BLaER1 treated with 17β-estradiol and CSF1 and Interleukin-3, amounts not matched to agents 10 nM and 100 nM (cell line): ENCODE results near the gene MEGF6.

Experiments
- H3K27ac ChIP-seq, 11 experiments: shearing (Covaris generic); formaldehyde crosslinking; 2 replicates each; pipeline ENCODE4 v1.8.1; 2022
- H3K27me3 ChIP-seq, 11 experiments: shearing (Covaris generic); formaldehyde crosslinking; 2 replicates each; pipeline ENCODE4 v1.8.1; 2022
- H3K36me3 ChIP-seq, 11 experiments: shearing (Covaris generic); formaldehyde crosslinking; 2 replicates each; pipeline ENCODE4 v1.8.1; 2022
- H3K4me1 ChIP-seq, 10 experiments: shearing (Covaris generic); formaldehyde crosslinking; 2 replicates each; pipeline ENCODE4 v1.8.1; 2022
- H3K4me2 ChIP-seq, 11 experiments: shearing (Covaris generic); formaldehyde crosslinking; 2 replicates each; pipeline ENCODE4 v1.8.1; 2022
- H3K4me3 ChIP-seq, 10 experiments: shearing (Covaris generic); formaldehyde crosslinking; 2 replicates each; pipeline ENCODE4 v1.8.1; 2022
- H3K9ac ChIP-seq, 11 experiments: shearing (Covaris generic); formaldehyde crosslinking; 2 replicates each; pipeline ENCODE4 v1.8.1; 2022
- H3K9me3 ChIP-seq, 11 experiments: shearing (Covaris generic); formaldehyde crosslinking; replicated peaks in 1 of 11; 2 replicates each; pipeline ENCODE4 v1.8.1; 2022
- H4K20me1 ChIP-seq, 11 experiments: shearing (Covaris generic); formaldehyde crosslinking; 2 replicates each; pipeline ENCODE4 v1.8.1; 2022
- Cebpa-rat ChIP-seq, 11 experiments: shearing (Covaris generic); IDR thresholded peaks; 2 replicates each; pipeline ENCODE4 v1.8.1; 2022

Gene MEGF6

DNA sequence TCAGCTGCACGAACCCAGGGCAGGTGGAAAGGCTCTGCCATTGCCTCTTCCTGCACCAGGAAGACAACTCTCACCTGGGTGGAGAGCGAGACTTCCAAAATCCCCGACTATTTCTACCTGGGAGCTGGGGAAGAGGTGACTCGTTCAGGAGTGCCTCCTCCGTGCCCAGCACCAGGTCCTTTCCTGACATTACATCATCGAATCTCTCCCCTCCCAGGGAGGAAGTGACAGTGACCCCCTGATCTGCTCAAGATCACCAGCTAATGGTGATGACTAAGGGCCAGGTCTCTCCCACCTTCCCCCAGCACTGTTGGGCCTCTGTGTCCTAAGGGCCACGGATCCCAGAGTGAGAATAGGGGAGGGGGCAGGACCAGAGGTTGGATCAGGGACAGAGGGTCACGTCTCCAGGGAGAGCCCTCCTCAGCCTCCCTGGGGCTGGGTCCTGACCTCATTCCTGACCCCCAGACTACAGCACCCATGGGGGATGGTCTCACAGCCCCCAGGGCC, 6.8 kb downstream of the MEGF6 start:
- peaks cover 0 to 61% (median 22%) of the 10 kb centered on the region in 11 experiments; a peak in 12 of 22 replicates for H3K36me3 ChIP-seq
- H3K9me3 ChIP-seq = no peaks in the 10 kb centered on the region
- H3K27ac ChIP-seq = no peak overlapping the region
- no peak for TF ChIP-seq Cebpa-rat (IDR thresholded peaks at IDR 0.05)
- H3K4me3 ChIP-seq = no peak overlapping the region
- peaks cover 0 to 100% (median 94%) of the 10 kb centered on the region in 11 experiments; a peak in 17 of 22 replicates for H4K20me1 ChIP-seq
- peak overlapping the region in 1 of 11 experiments; percentile 1; a peak in 1 of 22 replicates for H3K4me2 ChIP-seq
- H3K9ac ChIP-seq = no peak overlapping the region
- H3K4me1 ChIP-seq = peaks cover 24 to 97% (median 79%) of the 10 kb centered on the region in 10 experiments
- H3K27me3 ChIP-seq = 0 out of 22 replicates have a peak, but pooled peaks cover 0 to 5% (median 0%) of the 10 kb centered on the region in 11 experiments

GRCh38 chr1:3603571-3604467, 7.5 kb downstream of the MEGF6 start:
- Histone ChIP-seq H3K36me3 (peaks cover 0 to 61% (median 22%) of the 10 kb centered on the region in 11 experiments; a peak in 12 of 22 replicates), H3K4me3 (no peak overlapping the region), H3K9ac (no peak overlapping the region), H3K4me2 (peak overlapping the region in 3 of 11 experiments; percentile 1 to 96 (median 1); a peak in 2 of 22 replicates), H3K9me3 (no peaks in the 10 kb centered on the region), H4K20me1 (peaks cover 0 to 100% (median 95%) of the 10 kb centered on the region in 11 experiments; a peak in 17 of 22 replicates), H3K4me1 (peaks cover 24 to 97% (median 79%) of the 10 kb centered on the region in 10 experiments), H3K27me3 (peaks cover 0 to 12% (median 0%) of the 10 kb centered on the region in 11 experiments; a peak in 1 of 22 replicates), H3K27ac (no peak overlapping the region)
- no peak for TF ChIP-seq Cebpa-rat (IDR thresholded peaks at IDR 0.05)

GRCh38 chr1:3603156-3603555, 8.2 kb downstream of the MEGF6 start:
- peak overlapping the region in 6 of 11 experiments; percentile 23 to 100 (median 94); a peak in 3 of 22 replicates for H3K4me2 ChIP-seq
- H3K9ac ChIP-seq = 0 out of 22 replicates have a peak overlapping the region, but pooled peaks of 1 of the 11 experiments have one; percentile 5
- H4K20me1 ChIP-seq = peaks cover 0 to 100% (median 90%) of the 10 kb centered on the region in 11 experiments; a peak in 17 of 22 replicates
- H3K27ac ChIP-seq = no peak overlapping the region
- no peak overlapping the region for H3K4me3 ChIP-seq
- peaks cover 0 to 61% (median 22%) of the 10 kb centered on the region in 11 experiments; a peak in 12 of 22 replicates for H3K36me3 ChIP-seq
- TF ChIP-seq Cebpa-rat (IDR thresholded peaks at IDR 0.05) = no peak
- peaks cover 0 to 12% (median 0%) of the 10 kb centered on the region in 11 experiments; a peak in 2 of 22 replicates for H3K27me3 ChIP-seq
- peaks cover 24 to 97% (median 79%) of the 10 kb centered on the region in 10 experiments for H3K4me1 ChIP-seq
- no peaks in the 10 kb centered on the region for H3K9me3 ChIP-seq

DNA sequence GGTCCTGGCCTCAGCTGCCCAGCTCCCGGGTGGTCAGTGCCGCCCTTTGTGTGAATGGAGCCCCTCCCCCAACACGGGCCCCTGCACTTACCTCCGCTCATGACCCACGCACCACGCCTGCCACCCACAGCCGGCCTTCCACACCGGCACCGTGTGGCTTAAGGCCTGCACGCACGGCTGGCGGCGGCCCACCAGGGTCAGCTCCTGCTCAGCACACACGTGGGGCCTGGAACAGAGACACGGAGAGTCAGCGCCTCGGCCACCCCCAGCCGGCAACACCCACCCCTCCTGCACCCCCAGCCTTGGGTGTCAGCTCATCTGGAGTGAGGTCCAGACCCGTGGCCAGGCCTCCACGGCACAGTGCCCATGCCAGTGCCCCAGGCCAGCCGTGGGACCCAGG, 8.9 kb downstream of the MEGF6 start:
- Histone ChIP-seq H3K27ac (no peak overlapping the region), H3K4me3 (no peak overlapping the region), H3K27me3 (peaks cover 0 to 12% (median 0%) of the 10 kb centered on the region in 11 experiments; a peak in 2 of 22 replicates), H3K4me1 (peaks cover 28 to 97% (median 79%) of the 10 kb centered on the region in 10 experiments), H3K4me2 (peak overlapping the region in 8 of 11 experiments; percentile 33 to 100 (median 96); a peak in 14 of 22 replicates), H4K20me1 (peaks cover 0 to 100% (median 82%) of the 10 kb centered on the region in 11 experiments; a peak in 17 of 22 replicates), H3K36me3 (peaks cover 0 to 57% (median 19%) of the 10 kb centered on the region in 11 experiments; a peak in 12 of 22 replicates), H3K9me3 (no peaks in the 10 kb centered on the region), H3K9ac (0 out of 22 replicates have a peak overlapping the region, but pooled peaks of 1 of the 11 experiments have one; percentile 11)
- TF ChIP-seq Cebpa-rat (IDR thresholded peaks at IDR 0.05) = no peak

DNA sequence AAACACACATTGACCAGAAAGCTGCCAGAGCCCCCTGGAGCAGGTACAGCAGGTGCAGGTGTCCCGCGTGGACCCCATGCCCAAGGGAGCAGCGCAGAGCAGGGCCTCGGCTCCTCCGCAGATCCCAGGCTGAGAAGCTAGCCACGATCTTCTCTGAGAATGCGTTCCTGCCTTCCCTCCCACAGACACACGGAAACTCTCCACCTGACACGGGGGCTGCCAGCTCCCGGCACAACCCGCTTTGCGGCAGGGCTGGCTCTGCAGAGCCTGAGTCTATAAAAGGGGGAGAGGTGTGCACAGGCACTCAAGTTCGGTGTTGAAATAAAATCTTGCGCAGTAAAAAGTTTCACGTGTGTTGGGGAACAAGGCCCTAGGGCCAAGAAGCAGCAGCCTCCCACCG, 9.6 kb downstream of the MEGF6 start:
- TF ChIP-seq Cebpa-rat (IDR thresholded peaks at IDR 0.05) = no peak
- Histone ChIP-seq H3K27ac (no peak overlapping the region), H3K9ac (peak overlapping the region in 2 of 11 experiments; percentile 11 to 23; a peak in 1 of 22 replicates), H3K27me3 (peaks cover 0 to 12% (median 0%) of the 10 kb centered on the region in 11 experiments; a peak in 2 of 22 replicates), H3K36me3 (peaks cover 0 to 51% (median 14%) of the 10 kb centered on the region in 11 experiments; a peak in 11 of 22 replicates), H3K4me1 (peaks cover 35 to 97% (median 80%) of the 10 kb centered on the region in 10 experiments), H3K4me2 (peak overlapping the region in 8 of 11 experiments; percentile 33 to 100 (median 96); a peak in 15 of 22 replicates), H3K9me3 (no peaks in the 10 kb centered on the region), H4K20me1 (peaks cover 0 to 100% (median 76%) of the 10 kb centered on the region in 11 experiments; a peak in 17 of 22 replicates), H3K4me3 (no peak overlapping the region)

DNA sequence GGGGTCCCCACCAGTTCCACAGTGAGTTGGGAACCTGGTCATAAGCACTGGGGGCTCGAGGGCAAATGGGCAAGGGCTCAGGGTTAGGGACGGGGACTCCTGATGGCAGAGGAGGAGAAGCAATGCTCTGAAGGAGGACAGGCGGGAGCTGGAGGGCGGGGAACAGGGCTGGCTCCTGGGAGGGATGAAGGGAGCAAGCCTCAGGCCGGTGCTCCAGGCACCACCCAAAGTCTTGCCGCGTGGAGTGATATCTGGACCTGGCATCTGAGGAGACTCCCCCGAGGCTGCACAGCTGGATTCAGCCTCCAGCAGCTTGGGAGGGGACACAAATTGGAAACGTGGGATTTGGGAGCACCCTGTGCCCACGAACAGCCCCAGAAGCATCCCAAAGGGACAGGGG, 11.0 kb downstream of the MEGF6 start:
- Histone ChIP-seq H3K4me2 (peak overlapping the region in 10 of 11 experiments; percentile 85 to 100 (median 96); a peak in 21 of 22 replicates), H3K27ac (peak overlapping the region in 1 of 11 experiments; percentile 77; a peak in 1 of 22 replicates), H3K36me3 (peaks cover 0 to 45% (median 7%) of the 10 kb centered on the region in 11 experiments; a peak in 8 of 22 replicates), H3K4me1 (peaks cover 37 to 98% (median 83%) of the 10 kb centered on the region in 10 experiments), H3K9ac (peak overlapping the region in 5 of 11 experiments; percentile 11 to 59 (median 55); a peak in 4 of 22 replicates), H3K27me3 (peaks cover 0 to 12% (median 0%) of the 10 kb centered on the region in 11 experiments; a peak in 2 of 22 replicates), H3K9me3 (no peaks in the 10 kb centered on the region), H3K4me3 (no peak overlapping the region), H4K20me1 (peaks cover 0 to 93% (median 63%) of the 10 kb centered on the region in 11 experiments; a peak in 17 of 22 replicates)
- no peak for TF ChIP-seq Cebpa-rat (IDR thresholded peaks at IDR 0.05)

- Histone ChIP-seq H3K9ac (peak overlapping the region in 6 of 11 experiments; percentile 28 to 67 (median 56); a peak in 9 of 22 replicates), H3K4me1 (peaks cover 37 to 98% (median 87%) of the 10 kb centered on the region in 10 experiments), H4K20me1 (peaks cover 0 to 88% (median 62%) of the 10 kb centered on the region in 11 experiments; a peak in 17 of 22 replicates), H3K9me3 (no peaks in the 10 kb centered on the region), H3K4me2 (peak overlapping the region; percentile 85 to 100 (median 96)), H3K27me3 (peaks cover 0 to 12% (median 0%) of the 10 kb centered on the region in 11 experiments; a peak in 2 of 22 replicates), H3K4me3 (no peak overlapping the region), H3K27ac (peak overlapping the region in 5 of 11 experiments; percentile 41 to 77 (median 70); a peak in 8 of 22 replicates), H3K36me3 (peaks cover 0 to 50% (median 7%) of the 10 kb centered on the region in 11 experiments; a peak in 9 of 22 replicates)
- TF ChIP-seq Cebpa-rat (IDR thresholded peaks at IDR 0.05) = no peak
These were observed 11.5 kb downstream of the MEGF6 start for GRCh38 chr1:3599816-3600215.
